TTC549 (cell line): Measurements from ENCODE around the gene IGF2R.
"Not testable (repeated sequence)": the region's sequence is repeated elsewhere in the genome, so short reads cannot be mapped to it uniquely, and the experiment has no call there.

Experiments
- FAIRE-seq: peaks from 2 replicates; lab custom pipeline; 2012; peaks lifted over from hg19 to GRCh38; lab: Jason Lieb, UNC

IGF2R gene

DNA sequence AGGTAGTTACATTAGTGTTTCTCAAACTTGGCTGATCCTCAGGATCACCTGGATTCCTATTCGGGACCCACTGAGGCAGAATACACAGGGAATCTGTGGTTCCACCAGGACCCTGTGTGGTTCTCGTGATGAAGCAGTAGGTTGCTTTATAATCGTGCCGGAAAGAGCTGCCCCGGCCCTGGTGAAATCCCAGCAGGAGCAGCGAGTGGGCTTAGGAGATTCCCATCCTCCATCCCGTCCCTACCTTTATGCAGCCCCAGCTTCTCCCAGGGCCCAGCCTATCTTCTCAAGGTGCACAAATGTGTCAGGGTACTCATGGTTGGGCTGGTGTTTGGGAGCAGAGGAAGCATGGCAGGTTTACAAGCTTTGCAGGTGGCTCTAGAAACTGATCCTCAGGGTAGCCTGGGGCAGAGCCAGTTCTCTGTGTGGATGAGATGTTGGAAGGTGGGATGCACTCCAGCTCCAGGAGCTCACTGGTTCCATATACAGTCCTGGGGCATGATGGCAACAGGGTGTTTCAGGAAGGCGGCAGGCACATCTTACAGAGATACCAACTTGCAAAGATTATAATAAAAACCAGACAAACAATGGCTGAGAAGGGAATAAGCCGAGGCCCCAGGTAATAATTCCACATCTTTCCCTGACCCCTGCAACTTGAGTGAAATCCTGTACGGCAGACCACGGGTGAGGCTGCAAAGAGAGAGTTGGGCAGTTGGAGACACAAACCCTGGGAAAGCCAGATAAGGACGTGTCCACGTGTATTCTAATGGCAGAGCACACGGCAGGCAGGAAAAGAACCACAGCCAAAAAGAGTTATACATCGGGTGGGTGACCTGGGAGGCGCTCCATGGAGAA is 158.6 kb downstream of the IGF2R start:
- FAIRE-seq: no peak

DNA sequence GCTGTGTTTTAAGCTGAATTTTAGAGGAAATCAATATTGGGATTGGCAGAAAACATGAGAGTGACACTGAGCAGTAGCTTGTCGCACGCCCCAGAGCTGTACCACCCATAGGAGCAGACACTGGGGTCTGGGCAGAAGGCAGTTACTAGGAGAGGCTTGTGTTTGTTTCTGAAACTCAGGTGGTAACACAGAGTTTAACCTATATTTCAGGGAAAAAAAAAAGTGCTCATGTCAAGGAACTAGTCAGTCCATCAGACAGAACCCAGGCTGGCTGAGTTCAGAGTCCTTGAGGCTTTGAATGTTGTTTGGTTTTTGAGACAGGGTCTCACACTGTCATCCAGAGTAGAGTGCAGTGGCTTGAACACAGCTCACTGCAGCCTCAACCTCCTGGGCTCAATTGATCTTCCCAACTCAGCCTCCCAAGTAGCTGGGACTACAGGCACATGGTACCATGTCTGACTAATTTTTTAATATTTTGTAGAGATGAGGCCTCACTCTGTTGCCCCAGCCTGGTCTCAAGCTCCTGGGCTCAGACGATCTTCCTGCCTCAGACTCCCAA is 159.3 kb downstream of the IGF2R start:
- FAIRE-seq: no peak

DNA sequence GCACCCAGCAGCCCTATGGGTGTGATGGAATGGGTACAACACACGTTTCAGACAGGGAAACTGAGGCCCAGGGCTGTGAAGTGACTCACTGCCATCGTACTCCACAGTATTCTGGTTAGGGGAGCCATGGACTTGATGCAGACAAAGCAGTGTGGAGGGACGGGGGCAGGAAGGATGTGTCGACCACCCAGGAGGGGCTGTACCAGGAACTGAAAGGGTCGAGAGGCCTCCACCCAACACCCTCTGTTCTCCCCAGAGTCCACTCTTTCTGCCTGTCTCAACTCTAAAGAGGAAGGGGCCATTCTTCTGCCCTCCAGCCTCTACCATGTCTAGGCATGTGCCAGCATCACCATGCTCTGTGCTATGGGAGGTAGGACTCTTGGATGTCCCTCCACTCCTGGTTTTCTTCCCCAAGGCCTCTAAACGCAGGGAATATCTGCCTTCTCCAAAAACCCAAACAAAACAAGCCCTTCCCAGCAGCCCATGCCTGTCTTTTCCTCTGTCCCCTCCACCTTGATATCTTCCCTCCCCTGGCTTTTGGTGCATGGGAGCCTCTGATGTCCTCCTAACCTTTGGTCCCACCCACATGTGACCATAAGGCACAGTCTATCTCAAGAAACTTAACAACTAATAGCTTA is 160.1 kb downstream of the IGF2R start:
- no peak for FAIRE-seq

DNA sequence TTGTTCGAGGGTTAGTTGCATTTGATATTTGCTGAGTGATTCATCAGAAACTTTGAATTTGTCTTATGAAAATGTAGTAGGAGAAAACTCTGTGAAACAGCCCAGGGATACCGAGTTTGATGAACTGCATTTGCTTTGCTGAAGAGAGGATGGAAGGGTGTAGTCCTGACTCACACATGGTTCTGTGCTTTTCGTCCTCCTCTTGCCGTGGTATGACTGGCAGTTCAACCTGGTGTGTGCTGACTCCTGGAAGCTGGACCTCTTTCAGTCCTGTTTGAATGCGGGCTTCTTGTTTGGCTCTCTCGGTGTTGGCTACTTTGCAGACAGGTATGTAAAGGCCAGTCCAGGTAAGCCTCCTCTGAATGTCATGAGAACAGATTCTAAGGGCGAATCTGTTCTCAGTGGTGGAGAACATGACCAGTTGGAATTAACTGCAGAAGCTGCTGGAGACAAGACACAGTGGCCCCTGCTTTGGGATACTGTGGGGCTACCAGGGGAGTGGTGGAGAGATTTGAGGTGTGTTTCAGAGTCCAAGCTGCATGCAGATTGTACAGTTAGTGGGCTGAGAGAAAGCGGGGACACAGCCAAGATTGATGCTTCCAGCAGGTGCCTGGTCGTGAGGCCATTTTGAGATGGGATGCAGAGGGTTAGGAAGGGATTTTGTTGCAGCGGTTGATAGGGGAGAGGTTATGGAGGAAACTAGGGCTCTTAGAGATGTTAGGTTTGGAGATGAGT is 161.2 kb downstream of the IGF2R start:
- no peak for FAIRE-seq

DNA sequence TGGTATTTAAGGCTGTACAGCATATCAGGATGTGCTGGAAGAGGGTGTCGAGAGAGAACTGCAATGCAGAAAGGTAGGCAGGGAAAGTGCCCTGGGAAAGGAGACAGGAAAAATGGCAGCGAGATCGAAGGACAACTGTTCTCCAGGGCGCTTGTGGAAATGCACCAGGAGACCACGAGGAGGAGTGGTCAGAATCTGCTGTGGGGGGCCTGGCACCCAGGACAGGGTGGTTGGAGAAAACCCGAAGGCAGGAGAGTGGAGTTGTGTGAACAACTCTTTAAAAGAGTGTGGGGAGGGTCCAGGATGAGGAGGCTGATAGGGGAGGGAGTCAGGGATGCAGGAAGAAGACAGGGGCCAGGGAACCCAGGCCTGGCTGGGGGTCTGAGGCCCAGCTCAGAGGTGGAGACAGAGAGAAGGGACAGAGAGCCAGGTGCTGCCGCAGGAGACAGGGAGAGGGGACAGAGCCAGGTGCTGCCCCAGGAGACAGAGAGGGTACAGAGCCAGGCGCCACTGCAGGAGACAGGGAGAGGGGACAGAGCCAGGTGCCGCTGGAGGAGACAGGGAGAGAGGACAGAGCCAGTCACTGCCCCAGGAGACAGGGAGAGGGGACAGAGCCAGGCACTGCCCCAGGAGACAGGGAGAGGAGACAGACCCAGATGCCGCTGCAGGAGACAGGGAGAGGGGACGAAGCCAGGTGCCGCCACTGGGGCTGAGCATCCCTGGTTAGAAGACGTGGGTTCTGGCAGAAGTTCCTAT is 162.0 kb downstream of the IGF2R start:
- FAIRE-seq: no peak

DNA sequence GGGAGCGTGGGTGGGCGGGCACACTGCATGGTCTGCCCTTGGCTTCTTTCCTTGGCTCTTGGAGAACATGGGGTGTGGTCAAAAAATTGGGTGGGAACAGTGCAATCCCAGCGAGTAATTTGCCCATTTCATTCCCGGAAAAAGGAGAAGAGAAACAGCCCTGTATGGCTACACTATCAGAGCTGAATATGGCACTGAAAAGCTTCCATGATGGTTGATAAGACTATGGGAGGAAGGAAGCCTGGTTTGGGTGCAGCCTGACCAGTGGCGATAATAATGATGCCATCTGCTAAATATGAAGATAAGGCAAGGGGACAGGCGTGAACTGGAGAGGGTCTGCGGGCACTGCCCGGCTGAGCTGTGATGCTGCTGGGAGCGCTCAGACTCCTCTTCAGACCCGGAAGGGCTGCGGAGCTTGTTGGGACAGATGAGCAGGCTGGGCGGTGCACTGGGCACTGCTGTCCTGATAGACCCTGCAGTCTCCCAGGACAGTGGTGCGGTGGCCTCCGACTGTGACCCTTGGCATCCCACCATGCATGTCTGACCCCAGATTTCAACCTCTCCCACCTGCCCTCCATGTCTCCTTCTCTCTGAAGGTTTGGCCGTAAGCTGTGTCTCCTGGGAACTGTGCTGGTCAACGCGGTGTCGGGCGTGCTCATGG is 162.9 kb downstream of the IGF2R start:
- FAIRE-seq: no peak

DNA sequence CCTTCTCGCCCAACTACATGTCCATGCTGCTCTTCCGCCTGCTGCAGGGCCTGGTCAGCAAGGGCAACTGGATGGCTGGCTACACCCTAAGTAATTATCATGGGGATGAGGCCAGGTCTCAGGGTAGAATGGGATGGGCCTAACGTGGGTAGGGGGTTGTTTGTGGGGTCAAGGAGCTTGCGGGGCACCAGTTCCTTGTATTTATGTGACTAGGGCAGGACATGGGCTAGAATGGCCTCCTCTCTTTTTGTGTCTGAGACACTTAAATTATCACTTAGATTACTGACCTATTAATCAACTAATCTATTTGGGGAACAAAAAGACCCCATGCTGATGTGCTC is 163.4 kb downstream of the IGF2R start:
- FAIRE-seq: no peak

DNA sequence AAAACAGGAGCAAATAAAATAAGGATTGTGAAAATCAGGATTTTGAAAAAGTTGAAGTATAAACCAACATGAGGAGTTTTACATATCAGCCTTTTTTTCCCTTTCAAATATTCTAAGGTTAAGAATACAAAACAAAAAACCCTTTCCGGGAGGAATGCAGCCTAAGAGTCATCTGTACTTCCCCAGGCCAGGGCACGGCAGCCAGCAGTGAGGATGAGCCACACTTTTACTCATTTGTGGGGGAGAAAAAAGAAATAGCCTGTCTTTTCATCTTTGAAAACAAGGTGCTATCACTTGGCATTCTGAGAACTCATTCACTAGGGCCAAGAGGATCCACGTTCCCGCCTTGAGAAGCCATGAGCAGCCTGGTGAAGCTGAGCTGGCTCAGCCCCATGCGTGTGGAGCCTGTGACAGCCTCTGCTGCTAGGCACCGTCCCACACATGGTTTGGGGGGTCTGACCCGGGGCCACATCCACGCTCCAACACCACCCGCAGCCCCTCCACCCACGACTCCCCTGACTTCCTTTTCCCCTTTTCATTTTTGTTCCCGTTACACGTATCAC is 164.0 kb downstream of the IGF2R start:
- no peak for FAIRE-seq

DNA sequence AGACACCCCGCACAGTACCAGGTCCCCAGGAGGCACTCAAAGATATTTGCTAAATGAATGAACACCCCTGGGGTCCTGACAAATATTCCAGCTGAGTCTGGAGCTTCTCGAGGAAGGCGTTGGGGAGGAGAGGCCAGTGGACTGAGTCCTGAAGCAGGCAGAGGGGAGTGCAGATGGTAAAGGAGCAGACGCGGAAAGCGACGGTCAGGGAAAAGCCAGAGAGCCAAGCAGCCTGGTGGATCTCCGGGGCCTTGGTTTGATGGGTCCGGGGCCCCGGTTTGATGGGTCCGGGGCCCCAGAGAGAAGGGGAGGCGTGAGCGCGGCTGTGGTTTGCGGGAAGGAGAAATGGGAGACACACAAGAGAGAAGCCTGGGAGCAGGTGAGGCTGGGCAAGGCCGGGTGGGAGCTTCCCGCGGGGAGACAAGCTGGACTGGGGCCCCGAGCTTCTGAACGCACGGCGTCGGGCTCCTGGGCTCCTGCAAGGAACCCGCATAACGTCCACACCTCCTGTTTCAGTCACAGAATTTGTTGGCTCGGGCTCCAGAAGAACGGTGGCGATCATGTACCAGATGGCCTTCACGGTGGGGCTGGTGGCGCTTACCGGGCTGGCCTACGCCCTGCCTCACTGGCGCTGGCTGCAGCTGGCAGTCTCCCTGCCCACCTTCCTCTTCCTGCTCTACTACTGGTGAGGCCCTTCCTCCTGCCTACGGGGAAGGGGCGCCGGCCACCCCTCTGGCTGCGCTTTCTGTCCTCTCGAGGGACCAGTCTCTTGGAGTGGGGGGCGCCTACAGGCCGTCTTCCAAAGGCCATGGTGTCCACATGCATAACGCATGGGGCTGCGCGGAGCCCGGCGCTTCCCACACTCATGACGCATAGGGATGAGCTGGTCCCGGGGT is 164.8 kb downstream of the IGF2R start:
- no peak for FAIRE-seq

DNA sequence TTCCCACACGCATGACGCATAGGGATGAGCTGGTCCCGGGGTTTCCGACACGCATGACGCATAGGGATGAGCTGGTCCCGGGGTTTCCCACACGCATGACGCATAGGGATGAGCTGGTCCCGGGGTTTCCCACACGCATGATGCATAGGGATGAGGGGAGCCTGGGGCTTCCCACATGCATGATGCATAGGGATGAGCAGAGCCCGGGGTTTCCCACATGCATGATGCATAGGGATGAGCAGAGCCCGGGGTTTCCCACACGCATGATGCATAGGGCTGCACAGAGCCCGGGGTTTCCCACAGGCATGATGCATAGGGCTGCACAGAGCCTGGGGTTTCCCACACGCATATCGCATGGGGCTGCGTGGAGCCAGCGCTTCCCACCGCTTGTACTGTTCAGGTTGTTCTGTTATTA is 165.5 kb downstream of the IGF2R start:
- not testable (repeated sequence) for FAIRE-seq

DNA sequence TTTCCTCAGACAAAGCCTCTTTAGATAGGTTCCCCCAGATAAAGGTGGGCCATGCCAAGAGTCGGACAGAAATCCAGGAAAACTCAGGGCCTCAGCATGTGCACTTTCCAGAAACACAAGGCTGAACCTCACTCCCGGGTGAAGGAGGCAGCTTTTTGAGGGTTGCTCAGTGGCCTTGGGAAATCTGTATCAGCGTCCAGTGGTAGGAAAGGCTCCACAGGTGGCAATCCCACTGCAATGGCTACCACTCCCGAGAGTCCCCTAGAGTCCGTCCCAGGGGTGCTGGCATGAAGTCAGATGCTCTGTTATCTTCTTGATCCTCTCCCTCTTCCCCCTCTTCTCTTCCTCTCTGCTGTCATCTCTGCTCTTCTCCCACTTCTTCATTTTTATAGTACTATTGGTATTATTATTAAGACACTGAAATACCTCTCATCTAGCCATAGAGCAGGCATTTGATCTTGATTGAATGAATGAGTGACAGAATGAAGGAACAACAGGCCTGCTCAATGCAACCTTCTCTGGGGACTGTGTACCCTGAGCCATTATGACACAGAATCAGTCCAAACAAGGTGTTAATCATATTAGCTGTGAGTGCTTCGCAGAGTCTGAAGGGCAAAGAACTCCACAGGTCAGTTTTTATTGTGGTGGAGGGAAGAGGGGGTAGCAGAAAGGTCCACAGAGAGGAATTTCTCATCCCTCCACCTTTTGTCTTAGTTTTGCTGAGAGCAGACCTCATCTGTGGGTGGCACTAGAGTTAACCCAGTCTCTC is 166.1 kb downstream of the IGF2R start:
- no peak for FAIRE-seq

DNA sequence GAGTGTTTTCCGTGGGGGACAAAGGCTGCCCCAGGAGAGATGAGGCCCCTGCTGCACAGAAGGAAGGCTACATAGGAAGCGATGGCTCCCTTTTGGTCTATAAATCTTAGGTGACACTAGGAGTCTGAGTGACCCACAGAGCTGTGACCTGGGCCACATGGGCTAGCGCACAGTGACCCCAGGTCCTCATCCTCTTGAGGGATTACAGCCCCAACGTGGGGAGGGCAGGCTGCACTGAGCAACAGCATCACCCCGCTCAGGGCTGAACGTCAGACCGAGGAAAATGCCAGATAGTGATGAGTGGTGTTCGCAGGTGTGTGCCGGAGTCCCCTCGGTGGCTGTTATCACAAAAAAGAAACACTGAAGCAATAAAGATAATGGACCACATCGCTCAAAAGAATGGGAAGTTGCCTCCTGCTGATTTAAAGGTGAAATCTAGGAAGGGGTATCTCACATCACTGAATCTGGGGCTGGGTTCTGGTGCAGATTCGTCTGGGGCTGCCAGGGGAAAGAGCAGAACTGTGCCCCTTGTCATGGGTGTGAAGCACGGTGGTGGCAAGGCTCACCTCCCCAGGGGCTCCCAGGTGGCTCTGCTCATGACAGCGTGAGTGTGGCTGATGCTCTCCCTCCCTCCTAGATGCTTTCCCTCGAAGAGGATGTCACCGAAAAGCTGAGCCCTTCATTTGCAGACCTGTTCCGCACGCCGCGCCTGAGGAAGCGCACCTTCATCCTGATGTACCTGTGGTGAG is 167.2 kb downstream of the IGF2R start:
- FAIRE-seq: no peak

DNA sequence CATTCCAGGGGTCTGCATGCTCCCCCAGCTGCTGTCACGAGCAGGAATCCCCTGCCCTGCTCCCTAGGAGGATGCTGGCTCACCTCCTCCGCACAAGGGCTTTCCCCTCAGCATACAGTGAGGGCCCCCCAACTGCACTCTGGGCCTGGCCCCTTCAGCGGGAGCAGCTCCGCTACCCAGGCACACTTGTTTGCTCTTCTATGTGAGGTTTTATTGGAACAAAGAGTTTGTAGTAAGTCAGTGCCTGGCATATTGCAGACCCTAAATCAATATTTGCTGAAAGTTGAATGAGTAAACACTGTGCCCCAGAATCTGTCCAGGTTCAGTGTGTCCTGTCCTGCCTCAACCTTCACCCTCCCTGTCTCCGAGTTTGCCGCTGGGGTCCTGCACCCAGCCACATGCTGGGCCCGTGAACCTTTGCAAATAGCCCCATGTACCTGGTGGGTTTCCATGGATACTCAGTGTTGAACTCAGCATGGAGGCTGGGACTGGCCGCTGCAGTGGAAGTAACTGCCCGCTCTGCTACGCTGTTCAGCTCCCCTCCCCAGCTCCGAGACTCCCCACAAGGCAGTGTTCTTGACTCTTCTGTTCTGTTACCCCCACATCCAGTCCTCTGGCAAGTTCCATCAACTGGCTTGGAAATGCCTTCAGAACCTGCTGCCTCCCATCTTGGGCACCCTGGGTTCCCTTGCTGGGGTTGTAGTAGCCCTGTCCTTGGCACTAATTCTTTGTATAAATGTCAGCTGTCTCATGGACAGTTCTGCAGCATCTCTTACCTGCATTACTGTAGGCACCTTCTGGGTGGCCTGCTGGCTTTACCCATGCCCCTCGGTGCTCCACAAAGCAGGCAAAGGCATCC is 168.5 kb downstream of the IGF2R start:
- FAIRE-seq: no peak

DNA sequence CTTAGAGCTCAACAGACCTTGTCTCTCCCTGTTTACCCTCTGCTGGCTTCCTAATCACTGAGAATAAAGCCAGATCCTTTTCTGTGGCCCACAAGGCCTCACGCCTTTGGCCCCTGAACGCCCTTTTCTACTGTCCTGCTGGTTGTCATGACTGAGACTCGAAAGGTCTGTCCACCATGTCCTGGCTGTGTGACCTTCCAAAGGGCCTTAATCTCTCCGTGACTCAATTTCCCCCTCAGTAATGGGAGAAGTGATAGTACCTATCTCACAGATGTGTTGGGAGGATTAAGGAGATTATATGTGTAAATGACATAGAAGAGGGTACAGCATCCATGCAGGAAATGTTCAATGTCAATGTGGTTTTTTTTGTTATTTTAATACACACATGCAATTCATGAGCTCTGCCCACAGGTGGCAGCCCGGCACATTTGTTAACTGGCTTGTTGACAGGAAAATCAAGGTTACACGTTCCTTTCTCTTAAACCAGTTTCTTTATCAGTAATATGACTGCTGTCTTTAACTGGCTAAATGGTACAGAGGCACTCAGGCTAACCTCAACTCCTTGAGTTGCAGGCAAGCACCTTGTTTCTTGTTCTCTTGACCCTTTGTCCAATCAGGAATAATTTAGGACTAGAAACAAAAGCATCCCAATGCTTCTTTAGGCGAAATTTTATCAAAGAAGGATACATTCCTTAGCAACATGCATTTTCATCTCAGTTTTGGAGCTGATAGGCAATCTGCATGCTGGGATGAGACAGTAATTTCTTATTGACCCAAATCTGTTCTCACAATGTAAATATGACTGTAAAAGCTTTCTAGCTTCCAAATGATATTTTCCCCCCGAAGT is 169.3 kb downstream of the IGF2R start:
- peak; percentile 32 for FAIRE-seq

DNA sequence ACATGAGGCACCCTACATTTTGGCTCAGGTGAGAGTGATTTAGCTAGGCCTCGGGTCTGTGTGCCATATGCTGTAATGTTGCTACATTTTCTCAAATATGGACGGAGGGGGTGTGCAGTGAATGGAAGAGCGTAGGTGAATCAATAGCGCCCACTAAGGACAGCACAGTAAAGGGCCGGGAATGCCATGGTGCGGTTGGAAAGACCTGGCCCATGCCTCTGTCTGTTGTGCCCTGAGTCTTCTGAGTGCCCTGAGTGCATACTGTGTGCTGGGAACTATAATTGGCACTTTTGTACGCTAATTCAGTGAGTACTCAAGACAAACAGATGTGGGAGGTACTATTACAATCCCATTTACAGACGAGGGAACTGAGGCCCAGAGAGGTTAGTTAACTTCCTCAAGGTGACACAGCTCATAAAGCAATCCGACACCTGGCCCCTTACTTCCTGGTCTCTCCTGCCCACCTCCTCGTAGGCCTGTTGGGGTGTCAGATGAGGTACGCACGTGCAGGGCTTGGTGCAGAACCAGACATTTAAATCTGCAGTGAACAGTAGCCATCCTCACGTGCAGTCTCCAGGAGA is 170.0 kb downstream of the IGF2R start:
- no peak for FAIRE-seq

DNA sequence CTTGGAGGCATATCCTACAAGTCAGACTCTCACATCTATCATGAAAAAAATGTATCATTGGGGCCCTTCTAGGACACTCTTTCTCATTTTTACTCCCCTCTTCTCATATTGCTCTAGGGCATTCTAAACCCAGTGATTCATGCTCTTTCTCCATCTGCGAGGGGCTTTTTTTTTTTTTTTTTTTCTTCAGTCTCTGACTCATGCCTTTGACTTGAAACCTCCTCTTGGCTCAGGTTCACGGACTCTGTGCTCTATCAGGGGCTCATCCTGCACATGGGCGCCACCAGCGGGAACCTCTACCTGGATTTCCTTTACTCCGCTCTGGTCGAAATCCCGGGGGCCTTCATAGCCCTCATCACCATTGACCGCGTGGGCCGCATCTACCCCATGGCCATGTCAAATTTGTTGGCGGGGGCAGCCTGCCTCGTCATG is 170.6 kb downstream of the IGF2R start:
- no peak for FAIRE-seq
